ENCODE measurements around the gene MTAP.

Gene MTAP

DNA sequence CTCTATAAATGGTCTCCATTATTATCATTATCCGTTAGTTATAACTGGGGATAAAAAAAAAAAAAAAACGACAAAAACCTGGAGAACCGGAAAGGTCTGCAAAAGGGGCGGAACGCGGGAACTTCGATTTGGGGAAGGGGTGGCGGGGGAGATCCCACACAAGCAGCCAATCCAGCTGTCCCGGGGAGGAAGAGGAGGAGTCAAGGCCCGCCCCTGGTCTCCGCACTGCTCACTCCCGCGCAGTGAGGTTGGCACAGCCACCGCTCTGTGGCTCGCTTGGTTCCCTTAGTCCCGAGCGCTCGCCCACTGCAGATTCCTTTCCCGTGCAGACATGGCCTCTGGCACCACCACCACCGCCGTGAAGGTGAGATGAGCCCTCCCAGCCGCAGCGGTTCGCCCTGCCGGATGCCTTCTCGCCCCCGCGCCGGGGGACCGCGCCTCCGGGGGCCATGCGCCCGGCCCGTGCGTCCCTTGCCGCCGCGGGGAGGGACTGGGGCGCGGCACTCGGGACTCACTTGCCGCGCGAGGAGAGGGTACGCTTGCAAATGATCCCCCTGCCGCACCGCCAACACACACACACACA is at the start of gene MTAP:
MTAP (plus strand) TSS at position 219 of the 583 bp plus-strand sequence; CDS start at position 332, 113 bp downstream.
- Mint-ChIP-seq H3K4me3 (peak within 1 kb of the TSS; percentile 100), H3K4me1 (ENCODE audit: low read depth) (peaks cover 26% of the 10 kb centered on the region), H3K27me3 (peaks cover 17% of the 10 kb centered on the region), H3K36me3 (ENCODE audit: low read depth) (peaks cover 23% of the 10 kb centered on the region), H3K9me3 (no peaks in the 10 kb centered on the region), H3K27ac (peak within 1 kb of the TSS; percentile 99)
- intact Hi-C loops (cut with micrococcal nuclease): no loop called here

DNA sequence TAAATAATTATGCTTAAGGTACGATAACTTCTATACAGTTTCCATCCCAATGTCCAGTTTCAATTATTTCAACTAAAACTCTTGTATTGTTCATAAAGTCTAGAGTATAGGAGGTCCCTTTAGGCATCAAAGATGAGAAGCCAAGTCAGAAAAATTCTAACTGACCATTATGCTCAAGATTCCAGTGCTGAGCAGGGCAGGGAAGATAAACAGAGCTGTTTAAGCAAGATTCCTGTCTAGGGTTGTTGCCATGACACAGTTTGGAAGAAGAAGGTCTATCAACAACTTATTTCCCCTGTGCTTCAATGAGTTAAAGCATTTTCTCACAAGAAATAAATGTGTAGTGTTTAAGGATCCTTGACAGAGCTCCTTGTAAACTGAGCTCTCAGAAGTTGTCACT is 48.9 kb upstream of the MTAP start:
- intact Hi-C loops (cut with micrococcal nuclease): no loop called here
- H3K9me3 Mint-ChIP-seq: peaks cover 9% of the 10 kb centered on the region
- no peak overlapping the region for H3K4me3 Mint-ChIP-seq
- H3K4me1 Mint-ChIP-seq (ENCODE audit: low read depth): no peaks in the 10 kb centered on the region
- peaks cover 1% of the 10 kb centered on the region for H3K27me3 Mint-ChIP-seq
- no peak overlapping the region for H3K27ac Mint-ChIP-seq
- no peaks in the 10 kb centered on the region for H3K36me3 Mint-ChIP-seq (ENCODE audit: low read depth)

DNA sequence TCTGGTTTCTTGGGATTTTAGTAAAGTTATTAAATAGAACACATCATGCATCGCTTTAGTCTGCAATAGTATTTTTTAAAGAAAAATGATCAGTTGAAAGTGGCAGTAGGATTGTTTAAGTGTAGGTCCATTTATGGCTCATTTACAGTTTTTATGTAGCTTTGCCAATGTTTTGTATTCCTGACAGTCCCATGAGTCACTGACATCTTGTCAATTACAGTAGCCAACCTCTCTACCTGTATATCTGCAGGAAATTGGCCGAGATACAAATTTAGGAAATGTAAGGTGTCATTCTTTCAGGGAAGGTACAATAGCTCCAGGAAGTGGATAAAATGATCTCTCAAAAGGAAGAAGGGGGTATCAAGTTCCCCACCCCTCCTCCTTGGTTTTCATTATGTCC is 47.7 kb upstream of the MTAP start:
- no peaks in the 10 kb centered on the region for H3K4me1 Mint-ChIP-seq (ENCODE audit: low read depth)
- intact Hi-C loops (cut with micrococcal nuclease): no loop called here
- peaks cover 9% of the 10 kb centered on the region for H3K9me3 Mint-ChIP-seq
- no peak overlapping the region for H3K27ac Mint-ChIP-seq
- no peak overlapping the region for H3K4me3 Mint-ChIP-seq
- no peaks in the 10 kb centered on the region for H3K36me3 Mint-ChIP-seq (ENCODE audit: low read depth)
- peaks cover 1% of the 10 kb centered on the region for H3K27me3 Mint-ChIP-seq

DNA sequence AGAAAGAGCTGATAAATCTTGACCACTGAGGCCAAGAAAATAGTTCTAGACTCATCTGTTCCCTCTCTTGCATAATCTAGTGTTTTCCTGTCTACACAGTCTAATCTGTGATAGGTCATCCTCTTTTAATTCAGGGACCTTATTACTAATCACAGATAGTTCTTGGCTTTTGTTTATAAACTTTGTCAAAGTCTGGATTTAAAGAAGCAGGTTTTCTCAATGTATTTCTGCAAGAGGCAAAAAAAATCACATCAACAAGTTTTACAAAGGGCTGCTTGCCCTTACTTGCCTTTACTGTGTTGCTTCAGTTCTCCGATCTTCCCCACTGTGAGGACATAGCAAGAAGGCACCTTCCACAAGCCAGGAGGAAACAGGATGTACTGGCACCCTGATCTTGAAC is 43.9 kb upstream of the MTAP start:
- intact Hi-C loops (cut with micrococcal nuclease): no loop called here
- H3K27me3 Mint-ChIP-seq: peaks cover 7% of the 10 kb centered on the region
- no peak overlapping the region for H3K4me3 Mint-ChIP-seq
- no peaks in the 10 kb centered on the region for H3K36me3 Mint-ChIP-seq (ENCODE audit: low read depth)
- peaks cover 9% of the 10 kb centered on the region for H3K9me3 Mint-ChIP-seq
- no peaks in the 10 kb centered on the region for H3K4me1 Mint-ChIP-seq (ENCODE audit: low read depth)
- no peak overlapping the region for H3K27ac Mint-ChIP-seq

- Mint-ChIP-seq H3K9me3 (peaks cover 9% of the 10 kb centered on the region), H3K27me3 (peaks cover 7% of the 10 kb centered on the region), H3K4me1 (ENCODE audit: low read depth) (peaks cover 15% of the 10 kb centered on the region), H3K27ac (no peak overlapping the region), H3K4me3 (no peak overlapping the region), H3K36me3 (ENCODE audit: low read depth) (no peaks in the 10 kb centered on the region)
- intact Hi-C loops (cut with micrococcal nuclease): no loop called here
These were observed 41.0 kb upstream of the MTAP start for GRCh38 chr9:21761309-21761901.

- peaks cover 7% of the 10 kb centered on the region for H3K27me3 Mint-ChIP-seq
- H3K9me3 Mint-ChIP-seq: peaks cover 9% of the 10 kb centered on the region
- no peak overlapping the region for H3K4me3 Mint-ChIP-seq
- intact Hi-C loops (cut with micrococcal nuclease): no loop called here
- peaks cover 15% of the 10 kb centered on the region for H3K4me1 Mint-ChIP-seq (ENCODE audit: low read depth)
- no peaks in the 10 kb centered on the region for H3K36me3 Mint-ChIP-seq (ENCODE audit: low read depth)
- no peak overlapping the region for H3K27ac Mint-ChIP-seq
These were observed 40.4 kb upstream of the MTAP start for GRCh38 chr9:21762064-21762463.

GRCh38 chr9:21764846-21765245 is 37.6 kb upstream of the MTAP start:
- Mint-ChIP-seq H3K27me3 (peaks cover 6% of the 10 kb centered on the region), H3K36me3 (ENCODE audit: low read depth) (no peaks in the 10 kb centered on the region), H3K9me3 (peaks cover 9% of the 10 kb centered on the region), H3K4me1 (ENCODE audit: low read depth) (peaks cover 15% of the 10 kb centered on the region), H3K4me3 (no peak overlapping the region), H3K27ac (no peak overlapping the region)
- intact Hi-C loops (cut with micrococcal nuclease): no loop called here

DNA sequence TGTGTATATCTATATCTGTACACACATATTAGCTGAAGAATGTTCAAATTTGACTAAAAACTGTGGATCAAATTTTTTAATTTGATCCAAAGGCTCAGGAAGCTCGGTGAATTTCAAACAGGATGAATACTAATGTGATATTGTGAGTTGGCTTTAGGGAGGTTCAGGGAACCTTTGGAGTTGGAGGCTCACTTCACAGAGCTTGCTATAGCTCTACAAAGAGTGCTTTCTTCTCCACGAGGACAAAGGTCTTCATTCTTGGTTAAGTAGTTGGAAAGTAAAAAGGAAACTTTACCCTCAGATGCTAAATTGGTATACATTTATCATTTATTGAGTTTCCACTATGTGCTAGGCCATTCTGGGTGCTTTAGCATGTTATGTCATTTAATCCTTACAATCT is 36.3 kb upstream of the MTAP start:
- H3K4me1 Mint-ChIP-seq (ENCODE audit: low read depth): peaks cover 15% of the 10 kb centered on the region
- H3K27me3 Mint-ChIP-seq: peaks cover 5% of the 10 kb centered on the region
- peaks cover 9% of the 10 kb centered on the region for H3K9me3 Mint-ChIP-seq
- H3K4me3 Mint-ChIP-seq: no peak overlapping the region
- intact Hi-C loops (cut with micrococcal nuclease): no loop called here
- no peak overlapping the region for H3K27ac Mint-ChIP-seq
- H3K36me3 Mint-ChIP-seq (ENCODE audit: low read depth): no peaks in the 10 kb centered on the region

DNA sequence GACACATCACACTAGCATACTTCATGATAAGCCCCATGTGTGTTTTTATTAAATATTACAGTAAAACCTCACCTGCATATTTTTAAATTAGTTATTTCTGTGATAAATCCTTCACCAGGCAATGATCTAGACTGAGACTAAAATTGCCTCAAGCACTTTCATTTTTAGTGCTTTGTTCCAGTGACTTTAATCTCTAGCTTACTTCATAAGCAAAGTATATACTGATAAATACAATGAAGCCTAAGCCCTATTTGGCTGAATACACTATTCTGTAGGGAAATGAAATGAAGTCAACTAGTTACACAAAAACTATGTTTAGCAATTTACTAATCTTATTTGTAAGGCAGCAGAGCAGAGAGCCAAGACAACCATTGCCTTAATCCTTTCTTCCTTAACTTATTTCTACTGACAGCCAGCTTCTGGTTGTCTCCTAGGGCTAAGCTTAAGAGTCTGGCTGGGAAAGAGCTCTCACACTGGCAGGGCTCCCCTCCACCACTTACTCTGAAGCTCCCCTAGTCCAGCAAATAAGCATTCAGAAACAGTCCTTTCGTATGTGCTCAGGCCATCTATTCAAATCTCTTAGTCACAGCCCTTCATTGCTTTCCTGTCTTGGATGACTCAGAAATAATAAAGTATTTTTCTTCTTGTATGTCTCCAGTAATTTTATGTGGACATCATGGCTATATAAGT is 31.4 kb upstream of the MTAP start:
- Mint-ChIP-seq H3K27ac (no peak overlapping the region), H3K4me3 (no peak overlapping the region), H3K4me1 (ENCODE audit: low read depth) (no peaks in the 10 kb centered on the region), H3K36me3 (ENCODE audit: low read depth) (no peaks in the 10 kb centered on the region), H3K27me3 (no peaks in the 10 kb centered on the region), H3K9me3 (no peaks in the 10 kb centered on the region)
- intact Hi-C loops (cut with micrococcal nuclease): no loop called here

GRCh38 chr9:21777701-21778100 is 24.7 kb upstream of the MTAP start:
- no peaks in the 10 kb centered on the region for H3K9me3 Mint-ChIP-seq
- no peak overlapping the region for H3K27ac Mint-ChIP-seq
- intact Hi-C loops (cut with micrococcal nuclease): no loop called here
- no peaks in the 10 kb centered on the region for H3K36me3 Mint-ChIP-seq (ENCODE audit: low read depth)
- no peaks in the 10 kb centered on the region for H3K27me3 Mint-ChIP-seq
- H3K4me1 Mint-ChIP-seq (ENCODE audit: low read depth): peaks cover 5% of the 10 kb centered on the region
- H3K4me3 Mint-ChIP-seq: no peak overlapping the region

- Mint-ChIP-seq H3K4me3 (no peak overlapping the region), H3K27me3 (no peaks in the 10 kb centered on the region), H3K27ac (no peak overlapping the region), H3K36me3 (ENCODE audit: low read depth) (no peaks in the 10 kb centered on the region), H3K9me3 (no peaks in the 10 kb centered on the region), H3K4me1 (ENCODE audit: low read depth) (peaks cover 5% of the 10 kb centered on the region)
- intact Hi-C loops (cut with micrococcal nuclease): no loop called here
These were observed 24.1 kb upstream of the MTAP start for GRCh38 chr9:21778304-21778703.

- intact Hi-C loops (cut with micrococcal nuclease): no loop called here
- H3K4me1 Mint-ChIP-seq (ENCODE audit: low read depth): peaks cover 5% of the 10 kb centered on the region
These were observed 23.0 kb upstream of the MTAP start for GRCh38 chr9:21779397-21779796.

GRCh38 chr9:21781656-21782055 is 20.8 kb upstream of the MTAP start:
- Mint-ChIP-seq H3K27me3 (no peaks in the 10 kb centered on the region), H3K4me3 (no peak overlapping the region), H3K36me3 (ENCODE audit: low read depth) (no peaks in the 10 kb centered on the region), H3K27ac (no peak overlapping the region), H3K4me1 (ENCODE audit: low read depth) (peaks cover 5% of the 10 kb centered on the region), H3K9me3 (no peaks in the 10 kb centered on the region)
- intact Hi-C loops (cut with micrococcal nuclease): no loop called here

More at GRCh38 chr9:21779397-21779796, 23.0 kb upstream of the MTAP start:
- H3K36me3 Mint-ChIP-seq (ENCODE audit: low read depth): no peaks in the 10 kb centered on the region
- no peaks in the 10 kb centered on the region for H3K9me3 Mint-ChIP-seq
- no peak overlapping the region for H3K4me3 Mint-ChIP-seq
- H3K27me3 Mint-ChIP-seq: no peaks in the 10 kb centered on the region
- H3K27ac Mint-ChIP-seq: no peak overlapping the region

- H3K36me3 Mint-ChIP-seq (ENCODE audit: low read depth): no peaks in the 10 kb centered on the region
- peaks cover 5% of the 10 kb centered on the region for H3K4me1 Mint-ChIP-seq (ENCODE audit: low read depth)
- no peaks in the 10 kb centered on the region for H3K9me3 Mint-ChIP-seq
- no peak overlapping the region for H3K27ac Mint-ChIP-seq
- no peak overlapping the region for H3K4me3 Mint-ChIP-seq
- intact Hi-C loops (cut with micrococcal nuclease): no loop called here
- H3K27me3 Mint-ChIP-seq: no peaks in the 10 kb centered on the region
These were observed 20.2 kb upstream of the MTAP start for GRCh38 chr9:21782205-21782604.

All from dendritic cell treated with granulocyte-macrophage colony-stimulating factor and Interleukin-4, amounts not matched to agents 40 ng/mL and 50 ng/mL, for 4 days (primary cell).